Measurements from ENCODE around the gene MTMR12. TPM values are rescaled to one million over a fixed set of nuclear protein-coding genes. Genes with fewer than 3 reads are reported as not detected.

MTMR12 gene
- total and polyA plus RNA-seq, 12 donors = 5.4 to 27.2 (median 19.2) TPM

DNA sequence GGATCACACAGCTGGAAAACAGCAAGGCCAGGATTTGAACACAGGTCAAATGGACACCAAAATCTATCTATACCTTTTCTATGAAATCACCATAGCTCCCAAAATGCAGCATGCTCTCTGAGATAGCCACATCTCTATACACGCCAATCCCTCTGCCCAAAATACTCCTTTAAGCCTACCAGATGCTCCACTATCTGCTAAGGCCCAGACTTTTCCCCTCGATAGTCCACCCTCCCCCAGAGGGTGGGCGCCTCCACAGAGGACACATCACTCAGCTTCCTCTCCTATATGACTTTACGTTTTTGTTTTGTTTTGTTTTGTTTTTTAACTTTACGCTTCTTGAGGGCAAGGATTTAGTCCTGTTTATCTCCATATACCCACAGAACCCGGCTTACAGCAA is 46.8 kb downstream of the MTMR12 start:
- Histone ChIP-seq H3K4me1 (peaks cover 0 to 12% (median 6%) of the 10 kb centered on the region in 9 donors), H3K9me3 (no peaks in the 10 kb centered on the region), H3K27ac (no peak overlapping the region), H3K36me3 (peaks cover 0 to 100% (median 46%) of the 10 kb centered on the region in 9 donors), H3K27me3 (no peaks in the 10 kb centered on the region), H3K4me3 (no peak overlapping the region)
- 76 to 88% methylated on average over 6 of the region's 6 CpGs for WGBS, 2 donors
- TF ChIP-seq, protein P1, sequence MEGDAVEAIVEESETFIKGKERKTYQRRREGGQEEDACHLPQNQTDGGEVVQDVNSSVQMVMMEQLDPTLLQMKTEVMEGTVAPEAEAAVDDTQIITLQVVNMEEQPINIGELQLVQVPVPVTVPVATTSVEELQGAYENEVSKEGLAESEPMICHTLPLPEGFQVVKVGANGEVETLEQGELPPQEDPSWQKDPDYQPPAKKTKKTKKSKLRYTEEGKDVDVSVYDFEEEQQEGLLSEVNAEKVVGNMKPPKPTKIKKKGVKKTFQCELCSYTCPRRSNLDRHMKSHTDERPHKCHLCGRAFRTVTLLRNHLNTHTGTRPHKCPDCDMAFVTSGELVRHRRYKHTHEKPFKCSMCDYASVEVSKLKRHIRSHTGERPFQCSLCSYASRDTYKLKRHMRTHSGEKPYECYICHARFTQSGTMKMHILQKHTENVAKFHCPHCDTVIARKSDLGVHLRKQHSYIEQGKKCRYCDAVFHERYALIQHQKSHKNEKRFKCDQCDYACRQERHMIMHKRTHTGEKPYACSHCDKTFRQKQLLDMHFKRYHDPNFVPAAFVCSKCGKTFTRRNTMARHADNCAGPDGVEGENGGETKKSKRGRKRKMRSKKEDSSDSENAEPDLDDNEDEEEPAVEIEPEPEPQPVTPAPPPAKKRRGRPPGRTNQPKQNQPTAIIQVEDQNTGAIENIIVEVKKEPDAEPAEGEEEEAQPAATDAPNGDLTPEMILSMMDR (IDR thresholded peaks at IDR 0.05) = no peak
- no peak for DNase-seq
- ATAC-seq = no peak
- intact Hi-C loops (cut with DNase I) = no loop called here

DNA sequence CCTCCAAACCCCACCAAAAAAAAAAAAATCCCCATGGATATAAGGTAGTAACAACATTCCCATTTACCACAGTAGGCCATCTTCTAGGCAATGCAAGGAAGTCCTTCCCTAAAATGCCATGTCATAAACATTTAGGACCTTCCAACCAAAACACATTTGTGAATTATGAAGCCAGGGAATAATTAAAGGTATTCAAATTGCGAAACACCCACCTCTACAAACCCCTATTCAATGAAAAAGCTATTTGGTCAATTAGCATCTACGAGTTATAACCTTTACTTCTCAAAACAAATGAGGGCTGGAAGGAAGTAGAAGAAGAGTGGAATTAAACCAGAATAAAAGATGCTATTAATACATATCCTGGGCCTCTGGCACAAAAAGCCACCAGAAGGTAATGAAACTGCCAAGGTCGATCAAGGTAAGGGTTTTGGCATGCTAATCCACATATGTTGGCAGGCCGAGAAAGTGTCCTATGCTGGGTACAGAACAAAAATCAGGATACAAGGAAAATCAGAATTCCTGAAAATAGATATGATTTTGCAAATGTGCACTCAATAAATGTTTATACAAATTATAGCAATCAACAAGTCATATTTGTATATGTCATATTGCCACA is 47.7 kb downstream of the MTMR12 start:
- Histone ChIP-seq H3K27me3 (no peaks in the 10 kb centered on the region), H3K9me3 (no peaks in the 10 kb centered on the region), H3K4me3 (no peak overlapping the region), H3K27ac (no peak overlapping the region), H3K36me3 (peaks cover 0 to 100% (median 41%) of the 10 kb centered on the region in 9 donors), H3K4me1 (peaks cover 0 to 20% (median 10%) of the 10 kb centered on the region in 9 donors)
- WGBS, 2 donors = 67 to 78% methylated on average over 4 of the region's 4 CpGs
- DNase-seq (no peak), ATAC-seq (peak in 3 of 8 donors; percentile 50 to 70 (median 60))
- intact Hi-C loops (cut with DNase I) = no loop called here
- TF ChIP-seq, protein P1 (IDR thresholded peaks at IDR 0.05) = no peak

DNA sequence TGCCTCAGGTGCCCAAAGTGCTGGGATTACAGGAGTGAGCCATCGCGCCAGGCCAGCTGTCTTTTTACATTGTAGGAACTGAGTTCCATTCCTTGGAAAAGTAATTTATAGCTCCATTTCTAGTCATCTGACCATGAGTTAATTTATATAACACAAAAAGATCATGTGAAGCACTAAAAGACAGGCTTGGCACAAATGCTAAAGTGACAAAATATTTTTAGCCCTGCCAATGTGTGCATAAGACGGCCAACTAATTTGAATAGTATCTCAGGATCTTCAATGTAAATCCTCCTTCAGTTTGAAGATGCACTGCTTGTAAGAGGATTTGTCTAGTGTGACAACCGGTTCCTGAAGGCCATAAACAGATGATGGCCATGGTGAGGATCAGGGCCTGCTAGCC is 49.1 kb downstream of the MTMR12 start:
- WGBS, 2 donors = 87 to 88% methylated on average over 4 of the region's 4 CpGs
- TF ChIP-seq, protein P1 (IDR thresholded peaks at IDR 0.05) = no peak
- Histone ChIP-seq H3K4me1 (peaks cover 0 to 23% (median 10%) of the 10 kb centered on the region in 9 donors), H3K4me3 (no peak overlapping the region), H3K9me3 (no peaks in the 10 kb centered on the region), H3K27ac (no peak overlapping the region), H3K36me3 (peaks cover 0 to 100% (median 41%) of the 10 kb centered on the region in 9 donors), H3K27me3 (no peaks in the 10 kb centered on the region)
- ATAC-seq (no peak), DNase-seq (no peak)
- intact Hi-C loops (cut with DNase I) = no loop called here

DNA sequence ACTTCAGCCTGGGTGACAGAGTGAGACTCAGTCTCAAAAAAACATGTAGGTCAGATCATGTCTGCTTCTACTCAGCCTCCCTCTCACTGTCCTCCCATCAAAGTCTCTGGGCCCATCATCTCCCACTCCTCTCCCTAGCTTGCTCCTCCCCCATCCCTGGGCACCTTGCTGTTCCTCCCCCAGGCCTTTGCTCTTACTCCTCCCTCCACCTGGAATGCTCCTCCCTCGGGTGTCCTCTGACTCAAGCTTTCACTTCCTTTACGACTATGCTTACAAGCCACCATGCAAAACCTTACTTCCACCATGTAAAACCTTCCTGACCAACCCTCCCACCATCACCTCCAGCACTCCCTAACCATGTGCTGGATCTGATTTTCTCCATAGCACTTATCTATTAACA is 51.5 kb downstream of the MTMR12 start:
- Histone ChIP-seq H3K36me3 (peaks cover 0 to 100% (median 38%) of the 10 kb centered on the region in 9 donors), H3K9me3 (no peaks in the 10 kb centered on the region), H3K27me3 (no peaks in the 10 kb centered on the region), H3K27ac (no peak overlapping the region), H3K4me1 (peaks cover 0 to 24% (median 10%) of the 10 kb centered on the region in 9 donors), H3K4me3 (no peak overlapping the region)
- no peak for DNase-seq
- intact Hi-C loops (cut with DNase I) = no loop called here
- WGBS, 2 donors = 66 to 71% methylated on average over 2 of the region's 2 CpGs
- peak in 2 of 8 donors; percentile 14 to 42 for ATAC-seq
- TF ChIP-seq, protein P1 (IDR thresholded peaks at IDR 0.05) = no peak
